HG03159 (cell line): Measurements from ENCODE around the gene ZG16.

Experiments
- ATAC-seq: cut with Tn5 transposase; IDR thresholded peaks from one replicate; pipeline ENCODE4 v1.9.1; 2021; ENCODE audit warnings: mild to moderate bottlenecking, moderate library complexity; ENCODE audit not compliant: unreplicated experiment

The ZG16 gene

DNA sequence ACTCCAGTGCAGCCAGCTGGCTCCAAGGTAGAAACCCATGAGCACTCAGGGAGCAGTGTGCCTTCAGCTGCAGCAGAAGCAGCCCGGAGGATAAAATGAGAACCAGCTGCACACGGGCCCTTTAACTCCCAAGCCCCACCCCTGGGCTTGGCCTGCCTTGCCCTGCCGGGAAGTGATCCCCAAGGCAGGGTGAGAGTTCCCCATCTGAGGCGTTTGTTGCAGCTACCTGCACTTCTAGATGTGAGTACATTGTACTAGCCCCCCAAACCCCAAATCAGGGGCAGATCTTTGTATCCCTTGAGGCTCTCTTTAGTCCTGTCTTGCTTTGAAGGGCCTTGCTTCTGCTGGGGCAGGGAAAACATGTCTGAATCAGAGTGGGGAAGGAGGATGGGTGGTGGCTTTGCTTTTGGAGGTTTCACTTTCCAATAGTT, 42.2 kb downstream of the ZG16 start, which contains the start of gene MVP:
MVP (plus strand) TSS at position 192 of the 431 bp plus-strand sequence. CDS start 10,088 bp downstream, outside the sequence.
- ATAC-seq: no peak

DNA sequence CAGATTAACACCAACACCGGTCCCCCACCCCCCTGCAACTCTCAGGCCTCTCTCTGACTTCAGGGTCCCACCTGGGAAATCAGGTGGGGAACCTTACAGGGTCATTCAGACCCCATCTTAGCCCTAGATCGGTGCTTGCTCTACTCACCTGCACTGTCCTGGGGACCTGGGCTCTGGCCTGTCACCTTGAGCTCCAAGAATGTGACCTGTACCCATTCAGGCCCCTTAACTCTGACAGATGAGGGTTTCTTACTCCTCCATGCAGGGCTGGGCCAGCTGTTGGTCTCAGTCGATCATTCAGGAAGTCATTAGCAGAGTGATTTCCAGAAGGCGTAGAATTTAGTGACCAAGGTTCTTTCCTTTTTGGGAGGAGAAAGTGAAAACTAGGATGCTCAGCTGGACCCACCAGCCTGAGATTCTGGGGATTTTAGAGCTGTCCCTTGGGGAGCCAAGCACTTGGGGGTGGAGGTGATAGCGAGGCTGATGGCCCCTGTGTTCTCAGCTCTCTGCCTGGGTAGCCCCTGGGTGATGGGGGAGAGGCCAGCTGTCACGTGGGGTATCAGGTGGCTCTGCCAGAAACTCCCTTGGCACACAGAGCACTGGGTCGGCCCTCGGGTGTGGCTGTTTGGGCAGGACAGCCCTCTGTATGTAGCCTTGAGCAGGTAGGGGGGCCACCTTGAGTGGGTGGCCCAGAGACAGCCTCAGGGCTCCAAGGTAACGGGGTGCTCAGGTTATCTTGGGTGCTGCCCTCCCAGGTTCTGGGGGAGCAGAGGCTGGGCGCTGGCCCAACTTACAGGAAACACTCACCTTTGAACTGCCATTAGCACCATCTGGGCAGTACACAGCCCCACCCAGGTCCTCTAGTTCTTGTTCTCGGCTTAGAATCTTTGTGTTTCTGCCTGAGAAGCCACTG, 42.9 kb downstream of the ZG16 start:
- peak; percentile 38 for ATAC-seq

DNA sequence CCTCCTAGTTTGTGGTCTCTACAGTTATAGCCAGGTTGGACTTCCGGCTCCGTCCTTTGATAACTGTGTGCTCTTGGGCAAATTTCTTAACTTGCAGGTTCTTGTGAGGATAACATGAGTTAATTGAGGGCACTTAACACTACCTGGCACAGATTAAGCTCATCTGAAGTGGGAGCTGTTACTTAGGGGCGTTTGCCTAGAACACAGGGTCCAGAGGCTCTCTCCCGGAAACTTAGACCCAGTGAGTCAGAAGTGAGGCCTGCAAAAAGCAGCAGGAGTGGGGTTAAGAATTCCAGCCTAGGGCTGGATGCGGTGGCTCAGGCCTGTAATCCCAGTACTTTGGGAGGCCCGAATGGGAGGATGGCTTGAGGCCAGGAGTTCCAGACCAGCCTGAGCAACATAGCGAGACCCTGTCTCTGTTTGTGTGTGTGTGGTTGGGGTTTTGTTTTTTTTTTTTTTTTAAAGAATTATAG, 43.6 kb downstream of the ZG16 start:
- ATAC-seq: no peak

DNA sequence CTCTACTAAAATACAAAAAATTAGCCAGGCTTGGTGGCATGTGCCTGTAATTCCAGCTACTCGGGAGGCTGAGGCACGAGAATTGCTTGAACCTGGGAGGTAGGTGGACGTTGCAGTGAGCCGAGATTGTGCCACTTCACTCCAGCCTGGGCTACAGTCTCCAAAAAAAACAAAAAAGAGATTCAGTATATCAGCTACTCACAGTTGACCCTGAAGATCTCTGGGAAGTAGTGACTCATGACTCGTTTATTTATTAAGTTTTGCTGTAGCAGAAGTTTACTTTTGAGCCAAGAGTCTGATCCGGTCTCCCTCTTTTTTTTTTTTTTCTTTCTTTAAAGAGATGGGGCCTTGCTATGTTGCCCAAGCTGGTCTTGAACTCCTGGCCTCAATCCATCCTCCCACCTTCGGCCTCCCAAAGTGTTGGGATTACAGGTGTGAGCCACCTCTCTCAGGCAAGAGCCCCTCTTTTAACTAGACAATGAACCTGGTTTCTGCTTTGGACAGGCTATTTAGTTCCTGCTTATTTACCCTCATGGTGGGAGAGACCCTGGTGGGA, 46.6 kb downstream of the ZG16 start:
- ATAC-seq: no peak

DNA sequence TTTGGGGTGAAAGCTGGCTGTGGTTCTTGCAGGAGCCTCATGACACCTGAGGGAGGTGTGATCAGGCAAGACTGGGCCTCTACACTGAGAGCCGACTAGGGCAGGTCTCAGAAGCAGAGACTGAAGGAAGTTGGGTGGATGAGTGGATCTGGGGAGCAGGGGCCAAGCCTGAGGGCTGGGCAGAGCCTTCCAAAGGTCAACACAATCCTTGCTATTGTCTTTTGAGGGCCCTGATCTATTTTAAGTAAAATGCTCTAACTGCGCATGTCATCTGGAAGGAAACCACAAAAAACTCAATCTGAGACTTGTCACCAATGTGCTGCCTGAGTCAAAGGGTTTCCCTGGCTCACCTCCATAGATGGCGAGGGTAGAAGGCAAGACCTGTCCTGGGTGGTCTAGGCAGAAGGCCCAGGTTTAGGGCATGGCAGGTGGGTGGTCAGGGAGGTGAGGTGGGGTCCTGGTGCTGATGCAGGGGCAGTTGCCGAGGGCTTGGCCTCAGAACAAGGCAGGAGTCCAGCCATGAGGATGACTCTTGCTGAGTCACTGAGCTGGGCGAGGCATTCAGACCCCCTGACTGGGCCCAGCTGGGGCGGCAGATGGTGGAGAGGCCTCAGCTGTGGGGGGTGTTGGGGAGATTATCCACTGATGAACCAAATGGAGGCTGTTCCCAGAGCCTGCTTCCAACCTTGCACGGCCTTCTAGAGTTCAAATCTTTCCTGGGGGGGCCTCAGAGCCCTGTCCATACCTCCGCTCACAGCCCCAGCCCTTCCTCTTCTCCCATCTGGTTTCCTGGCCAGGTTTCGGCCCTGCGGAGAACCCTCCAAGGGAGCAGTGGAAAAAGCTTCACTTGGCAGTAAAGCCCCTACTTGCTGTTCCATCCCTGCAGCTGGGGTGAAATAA, 47.3 kb downstream of the ZG16 start:
- ATAC-seq: no peak

DNA sequence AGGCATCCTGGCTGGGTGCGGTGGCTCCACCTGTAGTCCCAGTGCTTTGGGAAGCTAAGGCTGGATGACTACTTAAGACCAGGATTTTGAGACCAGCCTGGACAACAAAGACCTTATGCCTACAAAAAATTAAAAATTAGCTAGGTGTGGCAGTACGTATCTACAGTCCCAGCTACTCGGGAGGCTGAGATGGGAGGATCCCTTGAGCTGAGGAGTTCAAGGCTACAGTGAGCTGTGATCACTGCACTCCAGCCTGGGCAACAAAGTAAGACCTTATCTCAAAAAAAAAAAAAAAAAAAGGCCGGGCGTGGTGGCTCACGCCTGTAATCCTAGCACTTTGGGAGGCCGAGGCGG, 48.3 kb downstream of the ZG16 start:
- no peak for ATAC-seq

DNA sequence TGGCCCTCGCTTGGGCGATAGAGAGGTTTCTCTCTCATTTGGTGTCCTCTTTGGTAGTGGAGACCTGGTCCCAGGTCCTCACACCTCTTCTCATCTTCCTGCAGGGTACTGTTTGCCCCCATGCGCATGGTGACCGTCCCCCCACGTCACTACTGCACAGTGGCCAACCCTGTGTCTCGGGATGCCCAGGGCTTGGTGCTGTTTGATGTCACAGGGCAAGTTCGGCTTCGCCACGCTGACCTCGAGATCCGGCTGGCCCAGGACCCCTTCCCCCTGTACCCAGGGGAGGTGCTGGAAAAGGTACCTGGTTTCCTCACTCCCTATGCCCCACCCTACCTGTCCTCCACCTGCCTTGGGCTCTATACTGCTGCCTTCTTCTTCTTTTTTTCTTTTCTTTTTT, 52.7 kb downstream of the ZG16 start:
- no peak for ATAC-seq

DNA sequence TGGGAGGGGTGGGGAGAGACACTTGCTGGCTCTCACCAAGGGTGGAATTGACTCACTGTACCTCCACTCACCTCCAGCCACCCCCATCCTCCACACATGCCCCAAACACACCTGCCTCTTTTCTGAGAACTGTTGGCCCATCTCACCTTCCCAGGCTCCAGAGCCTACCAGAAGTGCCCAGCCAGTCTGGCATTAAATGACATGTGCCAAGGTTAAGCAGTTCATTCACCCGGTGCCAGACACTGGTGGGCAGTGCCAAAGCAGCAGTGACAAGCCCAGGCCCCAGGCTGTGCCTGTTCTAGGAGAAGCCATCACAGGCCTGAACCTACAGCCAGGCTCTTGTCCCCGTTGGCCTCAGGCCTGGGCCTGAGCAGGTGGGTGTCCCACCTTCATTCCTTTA, 53.4 kb downstream of the ZG16 start:
- ATAC-seq: no peak
